CD4-positive, CD25-positive, alpha-beta regulatory T cell (primary cell): ENCODE data around the gene SLC7A1. TPM values are rescaled to one million over a fixed set of nuclear protein-coding genes. Genes with fewer than 3 reads are reported as not detected.

Experiments used
- ATAC-seq, 2 donors: fragments of 150-1000 bp; cut with Tn5 transposase; one replicate each; pipeline ENCODE4 v1.10.0; 2021; ENCODE audit warnings: low read depth in 2 of 2, moderate number of reproducible peaks in 2 of 2, moderate library complexity in 1 of 2
- DNase-seq, 3 donors: peaks; one replicate each; pipeline versions ENCODE4 v3.0.0 to v3.0.0-alpha.2; 2012 to 2022; ENCODE audit warnings: mixed read lengths in 1 of 3
- H3K27ac ChIP-seq: one replicate; pipeline ENCODE4 v1.7.0; 2013; ENCODE audit warnings: mild to moderate bottlenecking, low read length; ENCODE audit not compliant: insufficient read depth, poor library complexity, severe bottlenecking
- H3K27me3 ChIP-seq: one replicate; pipeline ENCODE4 v1.7.0; 2013; ENCODE audit warnings: low read length; ENCODE audit not compliant: control insufficient read depth, insufficient read depth
- H3K36me3 ChIP-seq: one replicate; pipeline ENCODE4 v1.7.0; 2013; ENCODE audit warnings: mild to moderate bottlenecking, low read length, moderate library complexity; ENCODE audit not compliant: control insufficient read depth, insufficient read depth
- H3K4me1 ChIP-seq: 2 replicates; pipeline ENCODE4 v1.7.0; 2013; ENCODE audit warnings: mild to moderate bottlenecking, low read length; ENCODE audit not compliant: insufficient read depth, control insufficient read depth, poor library complexity, severe bottlenecking
- H3K4me3 ChIP-seq: one replicate; pipeline ENCODE4 v1.7.0; 2013; ENCODE audit warnings: low read depth, mild to moderate bottlenecking, low read length, moderate library complexity
- H3K9me3 ChIP-seq, 2 experiments: 1 replicate in 1 of 2; 2 replicates in 1 of 2; pipeline ENCODE4 v1.7.0; 2013; ENCODE audit warnings: low read length in 2 of 2, mild to moderate bottlenecking in 1 of 2, moderate library complexity in 1 of 2; ENCODE audit not compliant: control insufficient read depth in 2 of 2
- H3K27ac Mint-ChIP-seq, 3 donors: one replicate each; pipeline ENCODE4 v1.8.0; 2020 to 2022; ENCODE audit warnings: mild to moderate bottlenecking in 3 of 3, mixed read lengths in 3 of 3, moderate library complexity in 2 of 3
- H3K27me3 Mint-ChIP-seq: one replicate; pipeline ENCODE4 v1.8.0; 2022; ENCODE audit warnings: mild to moderate bottlenecking, mixed read lengths
- H3K36me3 Mint-ChIP-seq: one replicate; pipeline ENCODE4 v1.8.0; 2020; ENCODE audit warnings: mixed read lengths
- H3K4me1 Mint-ChIP-seq, 4 donors: one replicate each; pipeline ENCODE4 v1.8.0; 2020 to 2022; ENCODE audit warnings: mixed read lengths in 4 of 4, mild to moderate bottlenecking in 1 of 4
- H3K4me3 Mint-ChIP-seq, 4 donors: one replicate each; pipeline ENCODE4 v1.8.0; 2020 to 2022; ENCODE audit warnings: mild to moderate bottlenecking in 4 of 4, mixed read lengths in 4 of 4, moderate library complexity in 3 of 4
- H3K9me3 Mint-ChIP-seq, 7 donors: one replicate each; pipeline ENCODE4 v1.8.0; 2020 to 2022; ENCODE audit warnings: mixed read lengths in 7 of 7, mild to moderate bottlenecking in 3 of 7, moderate library complexity in 2 of 7
- polyA plus RNA-seq, 4 donors: library from polyadenylated mRNA; unstranded; fragments of 300-500 nt; fragmentation: Illumina TruSeq; gene quantifications; one replicate each; pipeline ENCODE4 v1.2.3, GENCODE V29; 2021
- total RNA-seq: library from RNA; stranded (reverse); gene quantifications from one replicate; pipeline ENCODE4 v1.2.3, GENCODE V29; 2022

The SLC7A1 gene
- total and polyA plus RNA-seq, 5 donors from 2014 or later = 3.6 to 29.9 (median 5.2) TPM

DNA sequence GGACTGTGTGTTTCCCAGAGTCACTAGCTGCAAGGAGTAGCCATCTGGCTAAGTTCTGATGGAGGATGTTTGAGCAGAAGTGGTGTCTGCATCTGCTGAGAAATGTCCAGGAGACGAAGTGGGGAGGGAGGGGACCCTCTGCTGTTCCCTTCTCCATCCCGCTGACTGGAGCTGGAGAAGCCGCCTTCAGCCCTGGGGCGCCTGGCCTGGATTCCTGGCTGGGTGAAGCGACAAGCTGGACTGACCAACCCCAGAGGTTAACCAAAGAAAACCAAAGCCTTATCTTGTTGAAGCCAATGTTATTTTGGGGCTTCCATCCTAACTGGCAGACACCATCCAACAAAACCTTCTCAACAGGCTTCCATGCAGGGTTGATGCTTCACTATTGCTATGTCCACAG is 67.6 kb downstream of the SLC7A1 start:
- Histone ChIP-seq H3K27me3 (no peaks in the 10 kb centered on the region), H3K36me3 (peaks cover 67% of the 10 kb centered on the region), H3K4me1 (no peaks in the 10 kb centered on the region), H3K9me3 (no peaks in the 10 kb centered on the region), H3K27ac (no peak overlapping the region), H3K4me3 (no peak overlapping the region)
- peaks cover 0 to 1% (median 0%) of the 10 kb centered on the region in 4 donors for H3K4me1 Mint-ChIP-seq
- no peak for ATAC-seq
- DNase-seq = no peak
- H3K36me3 Mint-ChIP-seq = peaks cover 57% of the 10 kb centered on the region
- no peak overlapping the region for H3K4me3 Mint-ChIP-seq
- no peaks in the 10 kb centered on the region for H3K27me3 Mint-ChIP-seq
- H3K27ac Mint-ChIP-seq = no peak overlapping the region
- peaks cover 0 to 1% (median 0%) of the 10 kb centered on the region in 7 donors for H3K9me3 Mint-ChIP-seq

DNA sequence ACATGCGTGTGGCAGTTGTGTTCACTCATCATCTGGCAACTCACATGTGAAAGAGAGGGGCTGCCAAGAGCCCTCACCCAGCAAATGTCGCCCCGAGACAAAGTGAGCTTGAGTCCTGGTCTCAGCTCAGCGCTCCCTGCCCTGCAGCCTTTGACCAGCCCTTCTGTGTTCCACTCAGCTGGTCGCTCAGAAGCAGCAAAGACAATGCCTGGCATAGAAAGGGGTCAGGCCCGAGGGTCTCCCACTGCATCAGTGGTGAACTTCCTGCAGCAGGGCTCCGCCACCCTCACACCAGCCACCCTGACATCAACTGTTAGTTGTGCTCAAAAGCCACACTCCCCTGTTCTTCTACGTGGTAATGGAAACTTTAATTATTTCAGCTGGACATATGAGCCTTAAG is 68.0 kb downstream of the SLC7A1 start:
- peaks cover 67% of the 10 kb centered on the region for H3K36me3 ChIP-seq
- H3K4me1 Mint-ChIP-seq = peaks cover 0 to 1% (median 0%) of the 10 kb centered on the region in 4 donors
- peaks cover 0 to 1% (median 0%) of the 10 kb centered on the region in 7 donors for H3K9me3 Mint-ChIP-seq
- H3K9me3 ChIP-seq = no peaks in the 10 kb centered on the region
- ATAC-seq (no peak), DNase-seq (no peak)
- no peaks in the 10 kb centered on the region for H3K27me3 Mint-ChIP-seq
- H3K27ac Mint-ChIP-seq = no peak overlapping the region
- no peak overlapping the region for H3K4me3 ChIP-seq
- H3K36me3 Mint-ChIP-seq = peaks cover 55% of the 10 kb centered on the region
- no peak overlapping the region for H3K27ac ChIP-seq
- no peaks in the 10 kb centered on the region for H3K27me3 ChIP-seq
- no peak overlapping the region for H3K4me3 Mint-ChIP-seq
- no peaks in the 10 kb centered on the region for H3K4me1 ChIP-seq

DNA sequence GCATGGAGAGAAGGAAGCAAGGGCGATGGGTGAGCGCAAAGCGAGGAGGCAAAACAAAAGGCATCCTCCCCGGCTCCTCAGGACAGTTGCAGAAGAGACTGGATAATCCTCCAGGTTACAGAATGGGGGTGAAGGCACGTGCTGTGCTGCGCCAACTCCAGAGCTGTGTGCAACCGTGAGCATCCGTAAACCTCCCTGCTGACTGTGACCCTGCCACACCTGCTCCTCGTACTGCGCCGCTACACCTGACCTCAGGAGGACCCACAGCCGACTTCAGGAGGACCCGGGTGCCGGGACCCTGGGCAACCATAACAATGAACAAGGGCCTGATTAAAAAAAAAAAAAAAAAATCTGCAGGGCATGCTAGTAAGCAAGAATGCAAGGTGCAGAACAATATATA is 68.7 kb downstream of the SLC7A1 start:
- Mint-ChIP-seq H3K9me3 (peaks cover 0 to 1% (median 0%) of the 10 kb centered on the region in 7 donors), H3K27ac (no peak overlapping the region), H3K27me3 (no peaks in the 10 kb centered on the region), H3K4me3 (no peak overlapping the region), H3K36me3 (peaks cover 55% of the 10 kb centered on the region), H3K4me1 (peaks cover 0 to 1% (median 0%) of the 10 kb centered on the region in 4 donors)
- H3K27ac ChIP-seq = no peak overlapping the region
- H3K36me3 ChIP-seq = peaks cover 67% of the 10 kb centered on the region
- no peak for DNase-seq
- no peak overlapping the region for H3K4me3 ChIP-seq
- no peaks in the 10 kb centered on the region for H3K27me3 ChIP-seq
- ATAC-seq = no peak
- no peaks in the 10 kb centered on the region for H3K4me1 ChIP-seq
- H3K9me3 ChIP-seq = no peaks in the 10 kb centered on the region

DNA sequence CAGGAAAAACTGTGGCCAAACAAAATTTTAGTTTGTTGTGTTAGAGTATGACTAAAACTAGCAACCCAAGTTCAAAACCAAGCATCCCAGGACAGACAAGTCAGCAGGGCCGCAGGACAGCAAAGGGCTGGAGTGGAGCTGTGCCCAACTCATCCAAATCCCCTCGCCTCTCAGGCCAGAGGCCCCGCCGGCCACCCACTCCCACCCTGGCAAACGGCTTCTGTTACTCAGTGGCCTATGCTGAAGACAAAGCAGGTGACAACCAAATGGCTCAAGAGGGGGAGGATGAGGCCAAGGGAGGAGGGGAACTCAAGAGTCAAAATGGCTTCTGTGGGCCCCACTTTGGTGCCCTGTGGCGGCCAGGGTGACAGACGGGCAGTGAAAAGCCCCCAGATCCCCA is 69.7 kb downstream of the SLC7A1 start:
- H3K36me3 ChIP-seq = peaks cover 69% of the 10 kb centered on the region
- no peaks in the 10 kb centered on the region for H3K4me1 ChIP-seq
- H3K36me3 Mint-ChIP-seq = peaks cover 63% of the 10 kb centered on the region

DNA sequence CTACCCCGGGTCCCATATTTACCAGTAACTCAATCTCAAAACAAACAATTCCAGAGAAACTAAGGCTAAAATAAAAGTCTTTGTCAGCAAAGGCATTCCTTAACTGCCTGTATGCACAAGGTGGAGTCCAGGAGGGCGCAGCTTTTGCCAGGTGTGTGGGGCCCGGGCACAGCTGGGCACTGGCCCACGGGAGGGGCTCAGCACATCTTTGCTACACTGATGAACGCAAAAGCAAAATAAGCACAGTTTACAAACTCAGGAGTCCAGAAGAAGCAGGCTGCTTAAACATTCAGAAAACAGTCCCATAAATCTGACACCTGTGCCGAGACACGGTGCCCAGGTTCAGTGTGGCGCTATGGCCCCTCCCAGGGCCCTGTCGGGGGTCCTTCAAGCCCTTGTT is 70.8 kb downstream of the SLC7A1 start:
- DNase-seq (no peak), ATAC-seq (no peak)
- H3K4me3 Mint-ChIP-seq = no peak overlapping the region
- Histone ChIP-seq H3K27ac (no peak overlapping the region), H3K36me3 (peaks cover 69% of the 10 kb centered on the region), H3K4me1 (no peaks in the 10 kb centered on the region), H3K27me3 (no peaks in the 10 kb centered on the region), H3K4me3 (no peak overlapping the region), H3K9me3 (no peaks in the 10 kb centered on the region)
- H3K27me3 Mint-ChIP-seq = no peaks in the 10 kb centered on the region
- peaks cover 62% of the 10 kb centered on the region for H3K36me3 Mint-ChIP-seq
- no peak overlapping the region for H3K27ac Mint-ChIP-seq
- H3K4me1 Mint-ChIP-seq = peaks cover 0 to 4% (median 0%) of the 10 kb centered on the region in 4 donors
- H3K9me3 Mint-ChIP-seq = peaks cover 0 to 1% (median 0%) of the 10 kb centered on the region in 7 donors

More for the DNA sequence above, 69.7 kb downstream of the SLC7A1 start:
- peaks cover 0 to 1% (median 0%) of the 10 kb centered on the region in 4 donors for H3K4me1 Mint-ChIP-seq
- no peak overlapping the region for H3K27ac Mint-ChIP-seq
- H3K9me3 Mint-ChIP-seq = peaks cover 0 to 1% (median 0%) of the 10 kb centered on the region in 7 donors
- no peaks in the 10 kb centered on the region for H3K27me3 ChIP-seq
- no peak overlapping the region for H3K27ac ChIP-seq
- no peaks in the 10 kb centered on the region for H3K27me3 Mint-ChIP-seq
- ATAC-seq = no peak
- H3K4me3 Mint-ChIP-seq = no peak overlapping the region
- no peak for DNase-seq
- H3K4me3 ChIP-seq = no peak overlapping the region
- H3K9me3 ChIP-seq = no peaks in the 10 kb centered on the region

DNA sequence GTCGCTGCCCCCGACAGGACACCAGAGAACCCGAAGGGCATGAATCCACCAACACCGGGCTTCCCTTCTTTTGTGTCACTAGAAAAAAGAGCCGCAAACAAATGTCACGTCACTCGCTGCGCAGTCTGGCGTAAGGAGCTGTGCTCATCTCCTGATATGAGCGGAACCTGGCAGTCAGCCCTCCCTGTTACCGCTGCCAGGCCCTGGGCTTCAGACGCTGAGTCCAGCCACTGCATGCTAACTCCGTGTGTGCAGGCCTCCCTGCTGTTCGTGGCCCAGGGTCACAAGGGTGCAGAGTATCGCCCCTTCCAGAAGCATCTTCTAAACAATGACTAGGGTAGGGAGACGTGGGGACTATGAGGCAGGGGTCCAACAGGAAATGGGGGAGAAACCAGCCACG is 71.3 kb downstream of the SLC7A1 start:
- no peak overlapping the region for H3K4me3 ChIP-seq

DNA sequence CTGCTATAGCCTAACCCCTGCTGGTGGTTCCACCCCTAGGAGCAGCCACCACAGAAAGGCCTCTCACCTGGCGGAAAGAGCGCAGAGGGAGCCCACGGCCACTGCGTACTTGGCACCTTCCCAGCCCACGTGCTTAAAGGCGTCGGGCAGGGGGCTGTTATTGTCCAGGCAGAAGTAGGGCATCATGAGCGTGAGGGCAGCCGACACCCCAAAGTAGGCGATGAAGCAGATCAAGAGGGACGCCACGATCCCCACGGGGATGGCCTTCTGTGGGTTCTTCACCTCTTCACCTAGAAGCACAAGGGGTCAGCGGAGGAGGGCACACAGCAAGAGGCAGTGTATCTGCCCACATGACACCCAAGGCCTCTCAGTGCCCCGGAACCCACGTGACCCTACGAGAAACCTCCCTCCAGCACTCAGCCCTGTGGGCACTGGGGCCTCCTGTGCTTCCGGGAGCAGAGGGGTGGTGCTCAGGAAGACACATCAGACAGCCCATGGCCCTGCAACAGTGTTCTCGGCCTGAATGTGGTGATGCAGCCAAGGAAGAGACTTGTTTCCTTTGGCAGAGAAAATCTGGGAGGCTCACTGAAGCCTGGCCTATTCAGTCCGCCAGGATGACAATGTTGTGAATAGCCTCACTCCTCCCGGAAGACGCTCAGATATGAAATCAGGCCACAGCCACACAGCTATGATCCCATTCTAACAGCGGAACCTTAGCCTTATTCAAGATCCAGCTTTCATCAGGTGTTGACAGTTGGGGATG is 72.1 kb downstream of the SLC7A1 start:
- H3K27me3 ChIP-seq = no peaks in the 10 kb centered on the region
- H3K36me3 ChIP-seq = peaks cover 68% of the 10 kb centered on the region
- H3K27ac ChIP-seq = no peak overlapping the region
- no peak for ATAC-seq
- no peaks in the 10 kb centered on the region for H3K9me3 ChIP-seq
- H3K4me1 Mint-ChIP-seq = peaks cover 0 to 4% (median 0%) of the 10 kb centered on the region in 4 donors
- no peak overlapping the region for H3K4me3 Mint-ChIP-seq
- no peaks in the 10 kb centered on the region for H3K27me3 Mint-ChIP-seq
- H3K36me3 Mint-ChIP-seq = peaks cover 57% of the 10 kb centered on the region
- H3K27ac Mint-ChIP-seq = no peak overlapping the region
- no peaks in the 10 kb centered on the region for H3K9me3 Mint-ChIP-seq
- H3K4me3 ChIP-seq = no peak overlapping the region
- H3K4me1 ChIP-seq = no peaks in the 10 kb centered on the region
- DNase-seq = no peak

More for the DNA sequence above, 71.3 kb downstream of the SLC7A1 start:
- no peaks in the 10 kb centered on the region for H3K27me3 ChIP-seq
- no peak overlapping the region for H3K27ac ChIP-seq
- Mint-ChIP-seq H3K27me3 (no peaks in the 10 kb centered on the region), H3K4me3 (no peak overlapping the region), H3K36me3 (peaks cover 59% of the 10 kb centered on the region), H3K27ac (no peak overlapping the region), H3K4me1 (peaks cover 0 to 4% (median 0%) of the 10 kb centered on the region in 4 donors), H3K9me3 (peaks cover 0 to 1% (median 0%) of the 10 kb centered on the region in 7 donors)
- no peaks in the 10 kb centered on the region for H3K9me3 ChIP-seq
- H3K4me1 ChIP-seq = no peaks in the 10 kb centered on the region
- ATAC-seq = no peak
- H3K36me3 ChIP-seq = peaks cover 68% of the 10 kb centered on the region
- DNase-seq = no peak
